Activated T-cell treated with anti-CD3 and anti-CD28 coated beads, Interleukin-2, amount 50 U/mL, for 4 hours (primary cell): ENCODE measurements around the gene LDLRAD3. TPM values are rescaled to one million over a fixed set of nuclear protein-coding genes. Genes with fewer than 3 reads are reported as not detected.

ENCODE experiments used
- ATAC-seq, 2 donors: fragments of 200-7000 bp; cut with Tn5 transposase; one replicate each; pipeline ENCODE4 v1.10.0; 2021
- DNase-seq: peaks from one replicate; pipeline ENCODE4 v3.0.0-alpha.2; 2020
- H3K27me3 Mint-ChIP-seq: one replicate; pipeline ENCODE4 v1.8.0; 2021; ENCODE audit warnings: low read depth, mixed read lengths
- H3K36me3 Mint-ChIP-seq: one replicate; pipeline ENCODE4 v1.8.0; 2022; ENCODE audit warnings: mixed read lengths; ENCODE audit not compliant: insufficient read depth
- H3K4me1 Mint-ChIP-seq: one replicate; pipeline ENCODE4 v1.8.0; 2021; ENCODE audit warnings: low read depth, mixed read lengths
- H3K4me3 Mint-ChIP-seq: one replicate; pipeline ENCODE4 v1.8.0; 2021; ENCODE audit warnings: mild to moderate bottlenecking, moderate library complexity, mixed read lengths
- H3K9me3 Mint-ChIP-seq: one replicate; pipeline ENCODE4 v1.8.0; 2021; ENCODE audit warnings: mixed read lengths
- total RNA-seq, 3 donors: library from RNA; stranded (reverse); gene quantifications; one replicate each; pipeline ENCODE4 v1.2.1, GENCODE V29; 2021

Gene LDLRAD3
- total RNA-seq, 3 donors from 2014 or later = 0.29 to 0.76 (median 0.71) TPM

GRCh38 chr11:36214480-36214879 lies 270.6 kb downstream of the LDLRAD3 start:
- Mint-ChIP-seq H3K4me1 (no peaks in the 10 kb centered on the region), H3K9me3 (no peaks in the 10 kb centered on the region), H3K4me3 (no peak overlapping the region), H3K27me3 (peaks cover 2% of the 10 kb centered on the region), H3K36me3 (no peaks in the 10 kb centered on the region)
- ATAC-seq = no peak
- no peak for DNase-seq

- no peak for ATAC-seq
- Mint-ChIP-seq H3K36me3 (no peaks in the 10 kb centered on the region), H3K9me3 (peaks cover 6% of the 10 kb centered on the region), H3K27me3 (peaks cover 2% of the 10 kb centered on the region), H3K4me1 (no peaks in the 10 kb centered on the region), H3K4me3 (no peak overlapping the region)
- no peak for DNase-seq
Measured at GRCh38 chr11:36214976-36215692, 271.3 kb downstream of the LDLRAD3 start.

- Mint-ChIP-seq H3K36me3 (no peaks in the 10 kb centered on the region), H3K9me3 (peaks cover 11% of the 10 kb centered on the region), H3K4me1 (no peaks in the 10 kb centered on the region), H3K27me3 (peaks cover 2% of the 10 kb centered on the region), H3K4me3 (no peak overlapping the region)
- no peak for DNase-seq
- ATAC-seq = no peak
Measured at GRCh38 chr11:36215693-36216060, 271.8 kb downstream of the LDLRAD3 start.

- Mint-ChIP-seq H3K4me1 (no peaks in the 10 kb centered on the region), H3K4me3 (no peak overlapping the region), H3K36me3 (no peaks in the 10 kb centered on the region), H3K27me3 (peaks cover 2% of the 10 kb centered on the region), H3K9me3 (peaks cover 12% of the 10 kb centered on the region)
- no peak for ATAC-seq
- DNase-seq = no peak
Measured at GRCh38 chr11:36216061-36216615, 272.3 kb downstream of the LDLRAD3 start.

GRCh38 chr11:36218283-36218921 lies 274.5 kb downstream of the LDLRAD3 start:
- H3K27me3 Mint-ChIP-seq = peaks cover 2% of the 10 kb centered on the region
- H3K36me3 Mint-ChIP-seq = no peaks in the 10 kb centered on the region
- H3K9me3 Mint-ChIP-seq = peaks cover 12% of the 10 kb centered on the region
- no peak overlapping the region for H3K4me3 Mint-ChIP-seq
- DNase-seq (no peak), ATAC-seq (no peak)
- H3K4me1 Mint-ChIP-seq = no peaks in the 10 kb centered on the region

GRCh38 chr11:36219996-36220395 lies 276.1 kb downstream of the LDLRAD3 start:
- H3K4me1 Mint-ChIP-seq = no peaks in the 10 kb centered on the region
- no peak overlapping the region for H3K4me3 Mint-ChIP-seq
- ATAC-seq (no peak), DNase-seq (no peak)
- H3K36me3 Mint-ChIP-seq = no peaks in the 10 kb centered on the region
- H3K9me3 Mint-ChIP-seq = peaks cover 12% of the 10 kb centered on the region
- H3K27me3 Mint-ChIP-seq = no peaks in the 10 kb centered on the region

GRCh38 chr11:36222831-36223635 lies 279.2 kb downstream of the LDLRAD3 start:
- H3K27me3 Mint-ChIP-seq = no peaks in the 10 kb centered on the region
- H3K4me1 Mint-ChIP-seq = no peaks in the 10 kb centered on the region
- no peaks in the 10 kb centered on the region for H3K36me3 Mint-ChIP-seq
- peaks cover 12% of the 10 kb centered on the region for H3K9me3 Mint-ChIP-seq
- DNase-seq (no peak), ATAC-seq (no peak)
- H3K4me3 Mint-ChIP-seq = no peak overlapping the region

- Mint-ChIP-seq H3K4me1 (no peaks in the 10 kb centered on the region), H3K36me3 (no peaks in the 10 kb centered on the region), H3K4me3 (no peak overlapping the region), H3K27me3 (no peaks in the 10 kb centered on the region), H3K9me3 (peaks cover 12% of the 10 kb centered on the region)
- DNase-seq (no peak), ATAC-seq (no peak)
Measured at GRCh38 chr11:36224209-36224882, 280.5 kb downstream of the LDLRAD3 start.

- no peak for ATAC-seq
- Mint-ChIP-seq H3K9me3 (no peaks in the 10 kb centered on the region), H3K4me1 (no peaks in the 10 kb centered on the region)
Measured at GRCh38 chr11:36227044-36227443, 283.2 kb downstream of the LDLRAD3 start.

GRCh38 chr11:36228689-36229088 lies 284.8 kb downstream of the LDLRAD3 start:
- H3K4me3 Mint-ChIP-seq = no peak overlapping the region
- H3K9me3 Mint-ChIP-seq = no peaks in the 10 kb centered on the region
- no peaks in the 10 kb centered on the region for H3K4me1 Mint-ChIP-seq
- ATAC-seq = no peak
- no peak for DNase-seq
- H3K27me3 Mint-ChIP-seq = peaks cover 3% of the 10 kb centered on the region
- no peaks in the 10 kb centered on the region for H3K36me3 Mint-ChIP-seq

More at GRCh38 chr11:36227044-36227443, 283.2 kb downstream of the LDLRAD3 start:
- H3K27me3 Mint-ChIP-seq = no peaks in the 10 kb centered on the region
- H3K36me3 Mint-ChIP-seq = no peaks in the 10 kb centered on the region
- H3K4me3 Mint-ChIP-seq = no peak overlapping the region
- no peak for DNase-seq

GRCh38 chr11:36229091-36229705 lies 285.3 kb downstream of the LDLRAD3 start:
- Mint-ChIP-seq H3K9me3 (no peaks in the 10 kb centered on the region), H3K4me3 (no peak overlapping the region), H3K36me3 (no peaks in the 10 kb centered on the region), H3K27me3 (peaks cover 3% of the 10 kb centered on the region), H3K4me1 (no peaks in the 10 kb centered on the region)
- DNase-seq (no peak), ATAC-seq (no peak)

- Mint-ChIP-seq H3K36me3 (no peaks in the 10 kb centered on the region), H3K9me3 (no peaks in the 10 kb centered on the region), H3K4me1 (no peaks in the 10 kb centered on the region), H3K4me3 (no peak overlapping the region), H3K27me3 (peaks cover 3% of the 10 kb centered on the region)
- DNase-seq (no peak), ATAC-seq (no peak)
Measured at GRCh38 chr11:36230779-36231699, 287.2 kb downstream of the LDLRAD3 start.

- Mint-ChIP-seq H3K4me1 (no peaks in the 10 kb centered on the region), H3K36me3 (no peaks in the 10 kb centered on the region), H3K9me3 (no peaks in the 10 kb centered on the region), H3K27me3 (peaks cover 11% of the 10 kb centered on the region), H3K4me3 (no peak overlapping the region)
- DNase-seq (no peak), ATAC-seq (no peak)
Measured at GRCh38 chr11:36233204-36233603, 289.3 kb downstream of the LDLRAD3 start.
